Mesendoderm (in vitro differentiated cells): Measurements from ENCODE around the gene LHX1.

Experiments
- DNase-seq: peaks from one replicate; pipeline ENCODE4 v3.0.0; 2013
- H2AK5ac ChIP-seq: 2 replicates; pipeline ENCODE4 v1.6.1; 2013; ENCODE audit warnings: low read length, inconsistent platforms
- H2BK120ac ChIP-seq: 2 replicates; pipeline ENCODE4 v1.6.1; 2013; ENCODE audit warnings: low read depth, mild to moderate bottlenecking, low read length, moderate library complexity, mixed read lengths
- H2BK15ac ChIP-seq: replicated peaks from 2 replicates; pipeline ENCODE4 v1.6.1; 2013; ENCODE audit warnings: low read depth, mild to moderate bottlenecking, moderate library complexity
- H2BK5ac ChIP-seq: 2 replicates; pipeline ENCODE4 v1.6.1; 2013; ENCODE audit warnings: low read length, inconsistent platforms
- H3K18ac ChIP-seq: 2 replicates; pipeline ENCODE4 v1.6.1; 2013; ENCODE audit warnings: mild to moderate bottlenecking, low read length, mixed read lengths
- H3K23ac ChIP-seq: one replicate; pipeline ENCODE4 v1.6.1; 2013; ENCODE audit warnings: low read length
- H3K27ac ChIP-seq: 2 replicates; pipeline ENCODE4 v1.5.1; 2013; ENCODE audit warnings: low read depth, mild to moderate bottlenecking, inconsistent platforms, low read length, moderate library complexity
- H3K27me3 ChIP-seq: 2 replicates; pipeline ENCODE4 v1.6.1; 2013; ENCODE audit warnings: low read length, control low read depth, mild to moderate bottlenecking, inconsistent platforms; ENCODE audit not compliant: insufficient read depth, poor library complexity
- H3K36me3 ChIP-seq: 2 replicates; pipeline ENCODE4 v1.6.1; 2013; ENCODE audit warnings: low read length, inconsistent platforms; ENCODE audit not compliant: control insufficient read depth, insufficient read depth
- H3K4ac ChIP-seq: one replicate; pipeline ENCODE4 v1.6.1; 2013; ENCODE audit warnings: low read depth, mild to moderate bottlenecking, low read length, moderate library complexity
- H3K4me1 ChIP-seq: 2 replicates; pipeline ENCODE4 v1.6.1; 2013; ENCODE audit warnings: low read depth, low read length, inconsistent platforms; ENCODE audit not compliant: control insufficient read depth
- H3K4me2 ChIP-seq: 2 replicates; pipeline ENCODE4 v1.6.1; 2013; ENCODE audit warnings: low read length
- H3K4me3 ChIP-seq: 2 replicates; pipeline ENCODE4 v1.5.1; 2013; ENCODE audit warnings: mild to moderate bottlenecking, low read length
- H3K56ac ChIP-seq: one replicate; pipeline ENCODE4 v1.6.1; 2013; ENCODE audit warnings: low read length
- H3K79me1 ChIP-seq: 2 replicates; pipeline ENCODE4 v1.6.1; 2013; ENCODE audit warnings: low read length, inconsistent platforms
- H3K79me2 ChIP-seq: 2 replicates; pipeline ENCODE4 v1.6.1; 2013; ENCODE audit warnings: mild to moderate bottlenecking, low read length; ENCODE audit not compliant: control insufficient read depth, insufficient read depth
- H3K9ac ChIP-seq: 2 replicates; pipeline ENCODE4 v1.6.1; 2013; ENCODE audit warnings: low read length, inconsistent platforms
- H4K5ac ChIP-seq: one replicate; pipeline ENCODE4 v1.6.1; 2013; ENCODE audit warnings: low read length
- H4K8ac ChIP-seq: one replicate; pipeline ENCODE4 v1.6.1; 2013; ENCODE audit warnings: low read depth, mild to moderate bottlenecking, control low read depth, low read length, moderate library complexity
- WGBS: extraction: QIAGEN DNeasy Blood & Tissue Kit; methylation state at CpG from one replicate; pipeline ENCODE4 v1.1.7; 2013; ENCODE audit warnings: low lambda C conversion rate, missing lambda C conversion rate; ENCODE audit not compliant: insufficient coverage; ENCODE audit errors: extremely low coverage; 5-methylcytosine and 5-hydroxymethylcytosine counted together

Gene LHX1

DNA sequence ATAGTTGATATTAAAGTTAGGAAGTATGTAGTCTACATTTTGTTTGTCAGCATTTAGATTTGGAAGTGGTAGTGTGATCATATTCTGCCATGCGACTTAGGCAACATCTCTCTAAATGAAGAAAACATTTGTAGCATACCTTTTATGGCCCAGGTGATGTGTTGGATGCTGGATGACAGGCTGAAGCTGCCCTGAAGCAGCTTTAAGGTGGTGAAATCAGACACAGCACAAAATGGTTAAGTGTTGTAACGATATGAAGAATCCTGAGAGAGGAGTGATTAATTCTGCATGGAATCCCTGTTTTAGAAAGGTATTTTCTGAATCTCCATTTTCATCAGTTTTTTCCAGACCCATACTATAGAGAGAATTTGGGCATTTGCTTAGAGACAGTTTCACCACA lies 39.8 kb downstream of the LHX1 start:
- no peak overlapping the region for H2BK120ac ChIP-seq
- no peak overlapping the region for H4K8ac ChIP-seq
- H3K4me2 ChIP-seq: no peak overlapping the region
- H3K79me1 ChIP-seq: peaks cover 2% of the 10 kb centered on the region
- DNase-seq: peak; percentile 1
- H3K36me3 ChIP-seq: no peaks in the 10 kb centered on the region
- no peaks in the 10 kb centered on the region for H3K4me1 ChIP-seq
- no peak overlapping the region for H3K27ac ChIP-seq
- H3K27me3 ChIP-seq: no peaks in the 10 kb centered on the region
- H3K4ac ChIP-seq: no peak overlapping the region
- H3K4me3 ChIP-seq: no peak overlapping the region
- no peak overlapping the region for H3K23ac ChIP-seq
- no peak overlapping the region for H3K56ac ChIP-seq
- no peak overlapping the region for H2BK5ac ChIP-seq
- WGBS: no CpG with 5 or more reads among the region's 2 CpGs
- H4K5ac ChIP-seq: no peak overlapping the region
- H3K18ac ChIP-seq: no peak overlapping the region
- no peaks in the 10 kb centered on the region for H3K79me2 ChIP-seq
- H2BK15ac ChIP-seq: no peak overlapping the region
- H3K9ac ChIP-seq: no peak overlapping the region
- no peak overlapping the region for H2AK5ac ChIP-seq

DNA sequence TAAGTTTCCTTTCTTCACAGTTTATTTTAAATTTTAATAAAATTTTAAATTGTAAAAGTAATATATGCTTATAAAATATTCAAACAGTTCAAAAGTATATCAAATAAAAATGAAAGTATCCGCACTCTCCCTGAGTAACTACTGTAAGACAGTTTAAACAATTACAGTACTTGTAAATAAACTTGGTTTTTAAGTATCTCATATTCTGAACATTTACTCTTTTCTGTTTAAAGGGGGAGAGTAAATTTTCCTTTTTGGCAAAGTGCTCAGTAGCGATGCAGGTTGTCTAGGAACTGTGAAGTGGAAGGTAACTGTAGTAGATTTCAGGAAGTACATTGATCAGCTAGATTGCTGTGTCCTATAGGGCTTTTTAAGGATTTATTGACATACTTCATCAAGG lies 40.3 kb downstream of the LHX1 start:
- Histone ChIP-seq H3K18ac (no peak overlapping the region), H3K79me2 (no peaks in the 10 kb centered on the region), H3K9ac (no peak overlapping the region), H3K23ac (no peak overlapping the region), H4K8ac (no peak overlapping the region), H2BK5ac (no peak overlapping the region), H3K56ac (no peak overlapping the region), H4K5ac (no peak overlapping the region), H3K4me3 (no peak overlapping the region), H3K79me1 (peaks cover 2% of the 10 kb centered on the region), H2BK15ac (no peak overlapping the region), H3K27me3 (no peaks in the 10 kb centered on the region), H3K4me2 (no peak overlapping the region), H2BK120ac (no peak overlapping the region), H3K36me3 (no peaks in the 10 kb centered on the region), H3K27ac (no peak overlapping the region), H2AK5ac (no peak overlapping the region), H3K4me1 (no peaks in the 10 kb centered on the region), H3K4ac (no peak overlapping the region)
- no CpG with 5 or more reads among the region's 2 CpGs for WGBS
- DNase-seq: no peak

DNA sequence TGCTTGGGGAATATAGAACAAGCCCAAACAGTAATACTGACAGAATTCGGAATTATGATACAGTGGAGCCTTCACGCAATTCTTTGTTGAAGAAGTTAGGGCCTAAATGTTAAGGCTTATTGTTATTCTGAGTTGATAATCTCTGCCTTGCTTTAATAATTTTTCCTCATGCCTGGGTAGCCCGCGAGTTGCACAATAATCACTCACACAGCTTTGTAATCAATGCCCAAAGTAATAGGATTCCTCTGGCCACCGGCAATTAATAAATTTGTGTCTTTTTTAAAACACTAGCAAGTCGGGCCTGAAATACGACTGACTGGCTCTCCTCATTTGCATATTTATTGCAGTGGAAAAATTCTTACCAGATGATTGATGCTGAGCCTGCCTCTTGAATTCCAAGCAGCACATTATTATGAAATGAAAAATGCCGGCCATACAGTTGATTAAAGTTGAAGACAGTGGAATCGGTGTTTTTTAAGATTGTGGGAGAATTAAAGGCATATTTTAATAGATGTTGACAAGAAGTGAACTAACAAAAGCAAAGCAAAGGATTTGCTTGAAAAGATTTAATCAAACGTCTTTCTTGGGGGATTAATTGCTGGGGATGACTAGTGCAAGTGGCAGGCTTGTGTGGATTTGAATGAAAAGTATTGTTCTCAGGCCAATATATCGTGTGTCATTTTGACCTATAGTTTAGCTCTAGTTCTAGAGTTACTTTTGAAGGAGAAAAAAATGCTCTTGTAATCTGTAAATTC lies 41.7 kb downstream of the LHX1 start:
- Histone ChIP-seq H3K27me3 (no peaks in the 10 kb centered on the region), H4K5ac (no peak overlapping the region), H3K4me2 (no peak overlapping the region), H2BK15ac (no peak overlapping the region), H3K23ac (no peak overlapping the region), H3K79me1 (peaks cover 2% of the 10 kb centered on the region), H2BK120ac (no peak overlapping the region), H2AK5ac (no peak overlapping the region), H3K27ac (no peak overlapping the region), H4K8ac (no peak overlapping the region), H3K9ac (no peak overlapping the region), H3K18ac (no peak overlapping the region), H3K4me1 (no peaks in the 10 kb centered on the region), H3K79me2 (no peaks in the 10 kb centered on the region), H2BK5ac (no peak overlapping the region), H3K56ac (no peak overlapping the region), H3K36me3 (no peaks in the 10 kb centered on the region), H3K4me3 (no peak overlapping the region), H3K4ac (no peak overlapping the region)
- DNase-seq: no peak
- 100% methylated on average over 2 of the region's 11 CpGs for WGBS

DNA sequence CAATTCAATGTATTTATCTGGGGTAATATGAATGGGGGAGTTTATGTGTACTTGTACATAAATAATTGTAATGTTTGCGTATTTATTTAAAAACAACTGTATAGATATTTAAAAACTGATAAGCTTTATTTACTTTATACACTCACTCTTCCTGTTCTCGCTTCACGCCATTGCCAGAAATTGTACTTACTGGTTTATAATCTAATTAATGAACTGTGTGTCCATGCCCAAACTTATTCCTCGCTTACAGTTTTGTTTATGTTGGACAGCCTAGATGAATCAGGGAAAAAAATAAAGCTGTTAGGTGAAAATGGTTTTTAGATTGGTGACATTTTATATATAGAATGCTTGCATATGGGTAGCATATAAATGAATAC lies 42.3 kb downstream of the LHX1 start:
- Histone ChIP-seq H2BK15ac (no peak overlapping the region), H4K5ac (no peak overlapping the region), H3K4me3 (no peak overlapping the region), H3K79me2 (no peaks in the 10 kb centered on the region), H3K79me1 (peaks cover 2% of the 10 kb centered on the region), H3K27ac (no peak overlapping the region), H2AK5ac (no peak overlapping the region), H3K9ac (no peak overlapping the region), H2BK120ac (no peak overlapping the region), H4K8ac (no peak overlapping the region), H3K4me1 (no peaks in the 10 kb centered on the region), H3K4me2 (no peak overlapping the region), H3K23ac (no peak overlapping the region), H3K27me3 (no peaks in the 10 kb centered on the region), H3K36me3 (no peaks in the 10 kb centered on the region), H3K18ac (no peak overlapping the region), H3K56ac (no peak overlapping the region), H3K4ac (no peak overlapping the region), H2BK5ac (no peak overlapping the region)
- 100% methylated on average over 1 of the region's 4 CpGs for WGBS
- DNase-seq: no peak

DNA sequence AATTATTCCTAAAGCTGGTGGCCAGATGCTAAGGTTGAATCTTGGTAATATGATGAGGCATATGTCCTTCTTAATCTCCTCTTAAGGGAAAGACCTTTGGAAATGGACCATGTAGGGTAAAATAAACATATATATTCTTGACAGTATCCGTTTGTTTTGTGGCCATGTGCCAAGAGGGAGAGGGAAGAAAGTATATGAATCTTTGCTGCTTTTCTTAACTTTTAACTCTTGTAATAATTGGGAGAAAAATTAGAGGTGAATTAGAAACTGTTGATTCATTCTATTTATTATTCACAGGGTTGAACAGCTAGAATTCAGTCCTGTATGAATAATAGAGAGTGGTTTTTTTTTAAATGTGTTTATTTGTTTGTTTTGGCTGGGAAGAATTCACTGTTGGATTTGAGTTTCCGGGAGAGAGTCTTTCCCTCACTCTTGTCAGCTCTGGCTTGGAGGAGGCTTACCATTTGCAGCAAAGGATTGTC lies 43.0 kb downstream of the LHX1 start:
- no CpG with 5 or more reads among the region's 2 CpGs for WGBS
- no peak for DNase-seq

DNA sequence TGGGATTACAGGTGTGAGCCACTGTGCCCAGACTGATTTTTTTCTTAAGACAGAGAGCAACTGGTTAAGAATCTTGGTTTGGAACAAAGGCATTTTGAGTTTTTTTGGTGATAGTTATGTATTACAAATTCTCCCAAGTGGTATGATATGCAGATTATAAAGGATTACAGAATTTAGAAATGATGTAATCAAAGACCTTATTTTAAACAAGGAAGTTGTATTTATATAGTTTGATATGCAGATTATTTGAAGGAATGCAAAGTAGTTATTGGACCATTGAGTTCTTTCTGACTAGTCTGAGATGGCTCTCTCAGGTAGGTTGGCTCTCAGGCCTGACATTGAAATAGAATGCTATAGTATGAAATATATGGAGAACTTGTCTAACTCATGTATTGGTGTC lies 46.3 kb downstream of the LHX1 start:
- Histone ChIP-seq H3K4ac (no peak overlapping the region), H3K27ac (no peak overlapping the region), H3K56ac (no peak overlapping the region), H2AK5ac (no peak overlapping the region), H3K4me3 (no peak overlapping the region), H2BK15ac (no peak overlapping the region), H3K4me1 (no peaks in the 10 kb centered on the region), H4K8ac (no peak overlapping the region), H3K9ac (no peak overlapping the region), H2BK5ac (no peak overlapping the region), H3K79me1 (peaks cover 7% of the 10 kb centered on the region), H3K23ac (no peak overlapping the region), H3K36me3 (no peaks in the 10 kb centered on the region), H2BK120ac (no peak overlapping the region), H3K79me2 (no peaks in the 10 kb centered on the region), H3K4me2 (no peak overlapping the region), H3K18ac (no peak overlapping the region), H4K5ac (no peak overlapping the region), H3K27me3 (no peaks in the 10 kb centered on the region)
- DNase-seq: no peak

More for the DNA sequence above, 43.0 kb downstream of the LHX1 start:
- Histone ChIP-seq H3K23ac (no peak overlapping the region), H3K79me1 (peaks cover 2% of the 10 kb centered on the region), H3K18ac (no peak overlapping the region), H2AK5ac (no peak overlapping the region), H3K79me2 (no peaks in the 10 kb centered on the region), H3K27me3 (no peaks in the 10 kb centered on the region), H2BK120ac (no peak overlapping the region), H3K4me3 (no peak overlapping the region), H3K36me3 (no peaks in the 10 kb centered on the region), H4K5ac (no peak overlapping the region), H3K4ac (no peak overlapping the region), H3K56ac (no peak overlapping the region), H2BK15ac (no peak overlapping the region), H2BK5ac (no peak overlapping the region), H3K9ac (no peak overlapping the region), H3K4me2 (no peak overlapping the region), H3K4me1 (no peaks in the 10 kb centered on the region), H3K27ac (no peak overlapping the region), H4K8ac (no peak overlapping the region)
